Hematopoietic multipotent progenitor cell treated with erythropoietin and hydrocortisone succinate and interleukin-3 and kit ligand, for 8 days (in vitro differentiated cells): ENCODE results near the gene BAIAP2L2.
"Not testable (repeated sequence)": the region's sequence is repeated elsewhere in the genome, so short reads cannot be mapped to it uniquely, and the experiment has no call there.

Experiments used
- DNase-seq: peaks from one replicate; pipeline ENCODE4 v3.0.0-alpha.2; 2015

Gene BAIAP2L2

GRCh38 chr22:38080474-38080849, 30.0 kb downstream of the BAIAP2L2 start:
- DNase-seq, result no peak

- DNase-seq, result no peak
Measured at GRCh38 chr22:38079804-38080203, 30.7 kb downstream of the BAIAP2L2 start.

GRCh38 chr22:38079208-38079607, 31.3 kb downstream of the BAIAP2L2 start:
- not testable (repeated sequence) for DNase-seq

GRCh38 chr22:38078046-38078840, 32.2 kb downstream of the BAIAP2L2 start:
- DNase-seq, result no peak

- DNase-seq, result no peak
Measured at GRCh38 chr22:38077595-38077994, 32.9 kb downstream of the BAIAP2L2 start.

- DNase-seq, result no peak
Measured at GRCh38 chr22:38077096-38077495, 33.4 kb downstream of the BAIAP2L2 start.

GRCh38 chr22:38075961-38076360, 34.5 kb downstream of the BAIAP2L2 start:
- no peak for DNase-seq

- no peak for DNase-seq
Measured at GRCh38 chr22:38075105-38075825, 35.2 kb downstream of the BAIAP2L2 start.

- DNase-seq, result no peak
Measured at GRCh38 chr22:38074181-38075104, 36.0 kb downstream of the BAIAP2L2 start.

GRCh38 chr22:38073150-38074130, 37.0 kb downstream of the BAIAP2L2 start:
- no peak for DNase-seq

- no peak for DNase-seq
Measured at GRCh38 chr22:38072322-38073149, 37.9 kb downstream of the BAIAP2L2 start.

- DNase-seq, result no peak
Measured at GRCh38 chr22:38071421-38072321, 38.8 kb downstream of the BAIAP2L2 start.

- DNase-seq, result no peak
Measured at GRCh38 chr22:38070250-38070921, 40.1 kb downstream of the BAIAP2L2 start.

- DNase-seq, result peak; percentile 16
Measured at GRCh38 chr22:38069372-38070249, 40.9 kb downstream of the BAIAP2L2 start.

GRCh38 chr22:38068641-38069371, 41.7 kb downstream of the BAIAP2L2 start:
- no peak for DNase-seq

- no peak for DNase-seq
Measured at GRCh38 chr22:38067761-38068360, 42.6 kb downstream of the BAIAP2L2 start.

GRCh38 chr22:38067028-38067415, 43.5 kb downstream of the BAIAP2L2 start:
- DNase-seq, result no peak
